ENCODE measurements around the gene DGAT2L6. TPM values are rescaled to one million over a fixed set of nuclear protein-coding genes. Genes with fewer than 3 reads are reported as not detected.

DGAT2L6 gene
- total RNA-seq, 1 donor from 2014 or later, result 0.96 TPM

Other genes starting within 250 kb of the DGAT2L6 start
- gene AWAT2, start 127.5 kb upstream of the DGAT2L6 start, total RNA-seq (ENCODE audit: insufficient read depth, low replicate concordance), result 0.96 TPM
- gene OTUD6A, start 115.0 kb upstream of the DGAT2L6 start, total RNA-seq (ENCODE audit: insufficient read depth, low replicate concordance), result not detected
- 58.7 TPM for gene IGBP1, start 44.0 kb upstream of the DGAT2L6 start, total RNA-seq (ENCODE audit: insufficient read depth, low replicate concordance)
- not detected for gene AWAT1, start 57.2 kb downstream of the DGAT2L6 start, total RNA-seq (ENCODE audit: insufficient read depth, low replicate concordance)
- gene P2RY4, start 82.7 kb downstream of the DGAT2L6 start, total RNA-seq (ENCODE audit: insufficient read depth, low replicate concordance), result 0.48 TPM
- not detected for gene ARR3, start 90.9 kb downstream of the DGAT2L6 start, total RNA-seq (ENCODE audit: insufficient read depth, low replicate concordance)
- gene RAB41, start 104.7 kb downstream of the DGAT2L6 start, total RNA-seq (ENCODE audit: insufficient read depth, low replicate concordance), result not detected
- gene PDZD11, start 112.4 kb downstream of the DGAT2L6 start, total RNA-seq (ENCODE audit: insufficient read depth, low replicate concordance), result 22.1 TPM
- 0.24 TPM for gene KIF4A, start 112.6 kb downstream of the DGAT2L6 start, total RNA-seq (ENCODE audit: insufficient read depth, low replicate concordance)
- 0.72 TPM for gene GDPD2, start 245.8 kb downstream of the DGAT2L6 start, total RNA-seq (ENCODE audit: insufficient read depth, low replicate concordance)